SK-N-SH (cell line): ENCODE data around the gene PODXL2. TPM values are rescaled to one million over a fixed set of nuclear protein-coding genes. Genes with fewer than 3 reads are reported as not detected.

Experiments
- CTCF ChIA-PET: fragments of 300-600, 350-600 bp; formaldehyde crosslinking; extraction: SDS; loops from one replicate; lab custom pipeline; 2021; lab: Yijun Ruan, JAX
- POLR2A ChIA-PET: fragments of 350-600 bp; sonication (Branson Sonifier 250); formaldehyde crosslinking; extraction: SDS; loops from one replicate; lab custom pipeline; 2020; ENCODE audit warnings: antibody characterized with exemption, inconsistent platforms; lab: Yijun Ruan, JAX
- DNase-seq: peaks from one replicate; pipeline ENCODE4 v3.0.0; 2012
- H2AFZ ChIP-seq: fragments of 200-600 bp; sonication (generic); 2 replicates; pipeline ENCODE4 v1.8.1; 2016; ENCODE audit warnings: antibody characterized with exemption, mild to moderate bottlenecking, low read depth
- H3F3A ChIP-seq: fragments of 200-600 bp; sonication (generic); replicated peaks from 2 replicates; pipeline ENCODE3; 2016; ENCODE audit warnings: antibody characterized with exemption, mild to moderate bottlenecking; ENCODE audit not compliant: insufficient read depth
- H3K27ac ChIP-seq, 2 experiments: fragments of 200-500 bp in 1 of 2; fragments of 200-600 bp in 1 of 2; sonication (Bioruptor generic) in 1 of 2; sonication (generic), shearing (Covaris generic) in 1 of 2; 2 replicates each; pipeline versions ENCODE4 v1.5.1 to v1.6.1; 2014 to 2016; ENCODE audit warnings: low read depth in 2 of 2, inconsistent platforms in 1 of 2, low read length in 1 of 2, mild to moderate bottlenecking in 1 of 2, mixed read lengths in 1 of 2
- H3K27me3 ChIP-seq: fragments of 200-600 bp; sonication (generic), shearing (Covaris generic); 2 replicates; pipeline ENCODE4 v1.6.1; 2016; ENCODE audit warnings: mixed run types; ENCODE audit not compliant: insufficient read depth
- H3K36me3 ChIP-seq, 2 experiments: fragments of 200-500 bp in 1 of 2; fragments of 200-600 bp in 1 of 2; sonication (Bioruptor generic) in 1 of 2; sonication (generic) in 1 of 2; replicated peaks in 1 of 2; 2 replicates each; pipeline versions ENCODE3 to v1.5.1; 2014 to 2016; ENCODE audit warnings: low read length in 1 of 2, mild to moderate bottlenecking in 1 of 2; ENCODE audit not compliant: insufficient read depth in 2 of 2, control insufficient read depth in 1 of 2
- H3K4me1 ChIP-seq, 2 experiments: fragments of 200-500 bp in 1 of 2; fragments of 200-600 bp in 1 of 2; sonication (Bioruptor generic) in 1 of 2; sonication (generic), shearing (Covaris generic) in 1 of 2; 2 replicates each; pipeline versions ENCODE4 v1.5.1 to v1.6.1; 2014 to 2016; ENCODE audit warnings: low read depth in 1 of 2, low read length in 1 of 2, mixed run types in 1 of 2; ENCODE audit not compliant: insufficient read depth in 2 of 2, control insufficient read depth in 1 of 2
- H3K4me2 ChIP-seq: fragments of 200-600 bp; sonication (generic), shearing (Covaris generic); 2 replicates; pipeline ENCODE4 v1.6.1; 2017; ENCODE audit warnings: mixed run types
- H3K4me3 ChIP-seq, 2 experiments: fragments of 200-500 bp in 1 of 2; fragments of 200-600 bp in 1 of 2; sonication (Bioruptor generic) in 1 of 2; sonication (generic), shearing (Covaris generic) in 1 of 2; 2 replicates each; pipeline versions ENCODE4 v1.5.1 to v1.8.1; 2014 to 2016; ENCODE audit warnings: low read depth in 2 of 2, inconsistent platforms in 1 of 2, low read length in 1 of 2, mild to moderate bottlenecking in 1 of 2, mixed read lengths in 1 of 2, moderate library complexity in 1 of 2
- H3K79me2 ChIP-seq: fragments of 200-600 bp; sonication (generic); 2 replicates; pipeline ENCODE4 v1.8.1; 2017; ENCODE audit warnings: mild to moderate bottlenecking; ENCODE audit not compliant: insufficient read depth
- H3K9ac ChIP-seq: fragments of 200-600 bp; sonication (generic); 2 replicates; pipeline ENCODE4 v1.6.1; 2017; ENCODE audit warnings: mixed run types
- H3K9me2 ChIP-seq: fragments of 200-600 bp; sonication (generic); 2 replicates; pipeline ENCODE4 v1.6.1; 2017; ENCODE audit warnings: mixed run types
- H3K9me3 ChIP-seq: fragments of 200-600 bp; sonication (generic); 2 replicates; pipeline ENCODE4 v1.6.1; 2017; ENCODE audit warnings: mixed run types, mild to moderate bottlenecking, moderate library complexity
- H4K20me1 ChIP-seq: fragments of 200-600 bp; sonication (generic); 2 replicates; pipeline ENCODE4 v1.6.1; 2017; ENCODE audit warnings: mild to moderate bottlenecking, mixed run types; ENCODE audit not compliant: insufficient read depth
- CHD2 ChIP-seq: fragments of 150-350 bp; IDR thresholded peaks from 2 replicates; pipeline ENCODE4 v1.6.1; 2018; ENCODE audit warnings: low read length; ENCODE audit not compliant: partially characterized antibody
- ELF1 ChIP-seq: IDR thresholded peaks from 2 replicates; pipeline ENCODE4 v1.4.0; 2012
- EP300 ChIP-seq, 2 experiments: IDR thresholded peaks; 2 replicates each; pipeline versions ENCODE4 v1.4.0 to v1.6.1; 2012; ENCODE audit warnings: borderline replicate concordance in 1 of 2, low read depth in 1 of 2, low read length in 1 of 2
- EZH2phosphoT487 ChIP-seq: fragments of 200-600 bp; sonication (generic); IDR thresholded peaks from 2 replicates; pipeline ENCODE4 v1.6.1; 2017; ENCODE audit warnings: low read depth, mixed run types, mild to moderate bottlenecking, antibody characterized with exemption, moderate library complexity, borderline replicate concordance
- FOSL2 ChIP-seq: IDR thresholded peaks from 2 replicates; pipeline ENCODE4 v1.4.0; 2012; ENCODE audit warnings: low read depth, mild to moderate bottlenecking, moderate library complexity, borderline replicate concordance
- FOXJ3 ChIP-seq: sonication (generic); formaldehyde crosslinking; IDR thresholded peaks from 2 replicates; pipeline ENCODE4 v1.5.1; 2020; ENCODE audit warnings: mild to moderate bottlenecking, missing genetic modification reagents
- GABPA ChIP-seq: IDR thresholded peaks from 2 replicates; pipeline ENCODE4 v1.4.0; 2012; ENCODE audit warnings: low read depth, mild to moderate bottlenecking
- GATA2 ChIP-seq: sonication (generic); formaldehyde crosslinking; IDR thresholded peaks from 2 replicates; pipeline ENCODE4 v1.5.0; 2020; ENCODE audit warnings: mild to moderate bottlenecking, missing genetic modification reagents
- MAX ChIP-seq: IDR thresholded peaks from 2 replicates; pipeline ENCODE4 v1.4.0; 2012; ENCODE audit warnings: low read depth
- MEF2A ChIP-seq: IDR thresholded peaks from 2 replicates; pipeline ENCODE4 v1.4.0; 2012; ENCODE audit warnings: low read depth, borderline replicate concordance
- MXI1 ChIP-seq: IDR thresholded peaks from 2 replicates; pipeline ENCODE4 v1.6.1; 2012; ENCODE audit warnings: mild to moderate bottlenecking, low read depth, low read length, improper control_type of control experiment
- NRF1 ChIP-seq: IDR thresholded peaks from 2 replicates; pipeline ENCODE4 v1.6.1; 2012; ENCODE audit warnings: low read depth, mild to moderate bottlenecking, low read length
- PBX3 ChIP-seq: IDR thresholded peaks from 2 replicates; pipeline ENCODE4; 2012
- RAD21 ChIP-seq: IDR thresholded peaks from 2 replicates; pipeline ENCODE4 v1.6.1; 2012; ENCODE audit warnings: mild to moderate bottlenecking, low read length
- SIN3A ChIP-seq: IDR thresholded peaks from 2 replicates; pipeline ENCODE4 v1.6.1; 2012; ENCODE audit warnings: low read depth, mild to moderate bottlenecking, low read length, moderate library complexity, borderline replicate concordance
- TAF1 ChIP-seq: IDR thresholded peaks from 2 replicates; pipeline ENCODE4 v1.6.1; 2012; ENCODE audit warnings: low read depth, mild to moderate bottlenecking, low read length, moderate library complexity, borderline replicate concordance
- TCF12 ChIP-seq: IDR thresholded peaks from 2 replicates; pipeline ENCODE4 v1.4.0; 2012
- USF1 ChIP-seq: IDR thresholded peaks from 2 replicates; pipeline ENCODE4 v1.4.0; 2012; ENCODE audit warnings: low read depth, borderline replicate concordance
- USF2 ChIP-seq: fragments of 150-350 bp; IDR thresholded peaks from 2 replicates; pipeline ENCODE4 v1.6.1; 2017; ENCODE audit warnings: antibody characterized with exemption, low read length, low read depth, borderline replicate concordance
- ZBTB33 ChIP-seq: IDR thresholded peaks from 2 replicates; pipeline ENCODE4 v1.4.0; 2012; ENCODE audit warnings: low read depth, borderline replicate concordance
- WGBS: methylation state at CpG from one replicate; pipeline ENCODE4 v1.1.6; 2017; ENCODE audit warnings: low lambda C conversion rate; 5-methylcytosine and 5-hydroxymethylcytosine counted together
- polyA plus RNA-seq, 3 experiments: library from polyadenylated mRNA; depleted of rRNA; stranded (reverse); fragments of >200 nt; gene quantifications; 2 replicates each; pipeline ENCODE4 v1.2.3, GENCODE V29; 2012

The PODXL2 gene
- polyA plus RNA-seq, 1 of the 3 experiments (the other 2 are of a cell fraction) = 27.5 TPM

GRCh38 chr3:127710155-127710941 is 81.4 kb downstream of the PODXL2 start:
- H3K9ac ChIP-seq = no peak overlapping the region
- H4K20me1 ChIP-seq = no peaks in the 10 kb centered on the region
- peaks cover 0 to 53% of the 10 kb centered on the region in 2 experiments; a peak in 1 of 4 replicates for H3K4me1 ChIP-seq
- 89% methylated on average over 18 of the region's 18 CpGs for WGBS
- H3K4me3 ChIP-seq = no peak overlapping the region
- no peaks in the 10 kb centered on the region for H3K27me3 ChIP-seq
- H3K79me2 ChIP-seq = no peaks in the 10 kb centered on the region
- ChIA-PET POLR2A (no interaction called here), CTCF (interaction anchor here (0.7 to 1.9 kb wide), 5 partner anchors 9 to 249 kb away, joined by 3 to 7 read pairs (median 4); no protein-coding TSS in a partner anchor)
- H3K9me2 ChIP-seq = no peaks in the 10 kb centered on the region
- TF ChIP-seq CHD2 (no peak), GABPA (no peak), MXI1 (no peak), ZBTB33 (no peak), FOXJ3 (CRISPR knock-in tag) (no peak), EP300 (IDR thresholded peaks at IDR 0.05; ENCODE audit: borderline replicate concordance in 1 of 2, low read depth in 1 of 2, low read length in 1 of 2) (no peak), GATA2 (CRISPR knock-in tag) (no peak), USF2 (no peak), FOSL2 (no peak), PBX3 (no peak), SIN3A (no peak), TAF1 (no peak), NRF1 (no peak), MAX (no peak), USF1 (no peak), TCF12 (no peak), ELF1 (no peak), EZH2phosphoT487 (no peak), RAD21 (no peak), MEF2A (no peak)
- H2AFZ ChIP-seq = no peak overlapping the region
- no peak overlapping the region for H3K4me2 ChIP-seq
- no peak for DNase-seq
- no peaks in the 10 kb centered on the region for H3F3A ChIP-seq
- H3K27ac ChIP-seq = no peak overlapping the region
- no peaks in the 10 kb centered on the region for H3K9me3 ChIP-seq
- H3K36me3 ChIP-seq = no peaks in the 10 kb centered on the region
